Cardiac muscle cell (in vitro differentiated cells and primary cell): ENCODE measurements around the gene PTPN12. TPM values are rescaled to one million over a fixed set of nuclear protein-coding genes. Genes with fewer than 3 reads are reported as not detected.
A peak's percentile ranks its signal among the peaks of the same experiment; 100 is the strongest.
"Not testable (repeated sequence)": the region's sequence is repeated elsewhere in the genome, so short reads cannot be mapped to it uniquely, and the experiment has no call there.

ENCODE experiments used
- DNase-seq, 2 donors: peaks; one replicate each; pipeline versions ENCODE4 v3.0.0 to v3.0.0-alpha.2; 2010 to 2017; ENCODE audit warnings: low read depth in 1 of 2, low spot score in 1 of 2
- H3K27ac ChIP-seq: fragments of 200-600 bp; sonication (generic); 2 replicates; pipeline ENCODE4 v1.5.1; 2016
- H3K27me3 ChIP-seq: fragments of 200-600 bp; sonication (generic); 2 replicates; pipeline ENCODE4 v1.6.0; 2016; ENCODE audit warnings: control low read depth
- H3K36me3 ChIP-seq: fragments of 200-600 bp; sonication (generic); 2 replicates; pipeline ENCODE4 v1.5.1; 2016; ENCODE audit warnings: control low read depth
- H3K4me1 ChIP-seq: fragments of 200-600 bp; sonication (generic); 2 replicates; pipeline ENCODE4 v1.8.1; 2017; ENCODE audit warnings: low read depth, mild to moderate bottlenecking, mixed run types
- H3K4me3 ChIP-seq: fragments of 200-600 bp; sonication (generic); 2 replicates; pipeline ENCODE4 v1.5.1; 2016; ENCODE audit warnings: mild to moderate bottlenecking
- H3K9me3 ChIP-seq: fragments of 200-600 bp; sonication (generic); 2 replicates; pipeline ENCODE4 v1.5.1; 2017; ENCODE audit warnings: low read depth, mild to moderate bottlenecking, control low read depth
- CTCF ChIP-seq: IDR thresholded peaks from 2 replicates; pipeline ENCODE4 v1.5.1; 2012; ENCODE audit warnings: low read depth, mild to moderate bottlenecking, low read length
- polyA plus RNA-seq: library from polyadenylated mRNA; unstranded; fragments of >200 nt; fragmentation: Nextera tagmentation; extraction: Ambion mirVana; gene quantifications from 2 replicates; pipeline ENCODE4 v1.2.1, GENCODE V29; 2016
- total RNA-seq: library from RNA; depleted of rRNA; stranded (reverse); fragments of >200 nt; gene quantifications from 2 replicates; pipeline ENCODE4 v1.2.3, GENCODE V29; 2016

The PTPN12 gene
- total and polyA plus RNA-seq, 2 experiments from 2014 or later, result 13.4 to 19.3 TPM

- no peak for TF ChIP-seq CTCF
- Histone ChIP-seq H3K4me1 (peaks cover 4% of the 10 kb centered on the region), H3K27ac (no peak overlapping the region), H3K27me3 (no peaks in the 10 kb centered on the region), H3K36me3 (peaks cover 4% of the 10 kb centered on the region), H3K9me3 (no peaks in the 10 kb centered on the region), H3K4me3 (no peak overlapping the region)
- no peak for DNase-seq
Observed at GRCh38 chr7:77648742-77649338, 111.7 kb downstream of the PTPN12 start.

- H3K27ac ChIP-seq, result peak overlapping the region; percentile 70
- H3K4me3 ChIP-seq, result no peak overlapping the region
- no peaks in the 10 kb centered on the region for H3K9me3 ChIP-seq
- DNase-seq, result peak; percentile 23 to 72
- no peaks in the 10 kb centered on the region for H3K27me3 ChIP-seq
- H3K36me3 ChIP-seq, result no peaks in the 10 kb centered on the region
- H3K4me1 ChIP-seq, result peaks cover 4% of the 10 kb centered on the region
- no peak for TF ChIP-seq CTCF
Observed at GRCh38 chr7:77649716-77650349, 112.7 kb downstream of the PTPN12 start.

DNA sequence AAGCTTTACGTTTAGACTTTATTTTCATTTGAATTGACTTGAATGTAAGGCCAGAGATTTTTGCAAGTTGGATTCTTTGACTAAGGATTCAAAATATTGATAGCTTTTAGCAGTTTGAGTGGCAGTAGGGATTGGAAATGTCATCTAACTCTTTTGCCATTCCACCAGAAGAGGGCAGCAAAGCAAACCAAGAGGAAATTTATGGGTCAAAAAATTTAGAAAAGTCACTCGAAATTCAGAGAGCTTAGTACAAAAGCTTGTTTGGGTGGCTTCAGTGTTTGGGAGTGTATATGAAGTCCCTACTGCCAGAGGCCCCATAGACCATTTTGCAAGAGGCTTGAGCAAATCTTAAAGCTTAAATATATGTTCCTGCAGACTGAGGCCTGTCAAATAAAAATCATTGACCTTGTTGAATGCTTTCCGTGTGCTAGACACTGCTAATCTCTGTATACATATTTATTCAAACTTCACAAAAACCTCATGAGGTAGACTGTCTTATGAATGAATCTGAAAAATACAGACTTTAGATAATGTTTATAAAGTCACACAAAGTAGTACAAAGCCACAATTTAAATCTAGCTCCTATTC lies 114.6 kb downstream of the PTPN12 start:
- H3K9me3 ChIP-seq, result no peaks in the 10 kb centered on the region
- H3K4me3 ChIP-seq, result no peak overlapping the region
- peaks cover 4% of the 10 kb centered on the region for H3K4me1 ChIP-seq
- DNase-seq, result peak; percentile 50 to 55
- no peaks in the 10 kb centered on the region for H3K27me3 ChIP-seq
- peak overlapping the region; percentile 40 for H3K27ac ChIP-seq
- no peaks in the 10 kb centered on the region for H3K36me3 ChIP-seq
- TF ChIP-seq CTCF, result peak; percentile 69

DNA sequence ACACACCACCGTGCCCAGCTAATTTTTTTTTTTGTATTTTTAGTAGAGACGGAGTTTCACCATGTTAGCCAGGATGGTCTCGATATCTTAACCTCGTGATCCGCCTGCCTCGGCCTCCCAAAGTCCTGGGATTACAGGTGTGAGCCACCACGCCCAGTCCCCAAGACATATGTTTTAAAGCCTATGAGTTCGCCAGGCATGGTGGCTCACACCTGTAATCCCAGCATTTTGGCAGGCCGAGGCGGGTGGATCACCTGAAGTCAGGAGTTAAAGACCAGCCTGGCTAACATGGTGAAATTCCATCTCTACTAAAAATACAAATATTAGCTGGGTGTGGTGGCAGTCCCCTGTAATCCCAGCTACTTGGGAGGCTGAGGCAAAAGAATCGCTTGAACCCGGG lies 115.7 kb downstream of the PTPN12 start:
- H3K4me1 ChIP-seq, DNase-seq, H3K27me3 ChIP-seq, H3K36me3 ChIP-seq, H3K4me3 ChIP-seq, H3K27ac ChIP-seq, H3K9me3 ChIP-seq: not testable (repeated sequence)

DNA sequence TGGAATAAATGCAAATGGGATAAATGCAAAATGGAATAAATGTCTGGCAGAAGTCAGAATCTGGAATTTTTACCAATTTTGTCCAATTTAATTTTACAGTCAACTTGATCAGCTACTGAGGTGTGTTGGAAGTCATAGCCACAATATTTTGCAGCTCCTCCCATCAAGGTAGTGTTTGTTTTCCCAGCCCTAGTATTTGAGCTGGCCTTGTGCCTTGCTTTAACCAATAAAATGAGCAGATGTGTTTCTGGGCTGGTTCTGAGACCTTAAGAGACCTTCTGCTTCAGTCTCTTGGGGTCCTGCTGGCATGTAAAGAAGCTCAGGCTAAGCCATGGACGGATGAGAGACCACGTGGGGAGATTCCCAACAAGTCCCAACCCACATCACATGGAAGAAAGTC lies 116.5 kb downstream of the PTPN12 start:
- TF ChIP-seq CTCF, result no peak
- H3K36me3 ChIP-seq, result no peaks in the 10 kb centered on the region

DNA sequence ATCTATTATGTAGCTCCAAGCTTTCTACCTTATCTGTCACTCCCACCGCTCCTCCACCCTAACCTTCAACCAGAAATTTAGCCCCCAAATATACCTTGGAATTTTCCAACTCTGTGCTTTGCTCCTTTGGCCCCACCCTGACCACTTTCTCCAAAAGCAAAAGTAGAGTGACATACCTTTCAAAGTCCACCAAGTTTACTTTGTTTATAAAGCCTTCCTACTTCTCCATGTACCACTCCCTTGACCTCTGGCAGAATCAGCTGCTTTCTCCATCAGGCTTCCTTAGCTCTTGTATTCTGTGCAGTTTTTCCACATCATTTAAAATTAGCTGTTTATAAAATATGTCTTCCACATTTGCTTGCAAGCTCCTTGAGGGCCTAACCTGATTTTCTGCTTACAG lies 118.3 kb downstream of the PTPN12 start:
- no peaks in the 10 kb centered on the region for H3K9me3 ChIP-seq
- no peaks in the 10 kb centered on the region for H3K4me1 ChIP-seq
- H3K27ac ChIP-seq, result peak overlapping the region; percentile 28
- no peak for TF ChIP-seq CTCF
- no peak overlapping the region for H3K4me3 ChIP-seq
- no peak for DNase-seq
- no peaks in the 10 kb centered on the region for H3K27me3 ChIP-seq
- H3K36me3 ChIP-seq, result no peaks in the 10 kb centered on the region

More for the DNA sequence above, 116.5 kb downstream of the PTPN12 start:
- DNase-seq, result no peak
- Histone ChIP-seq H3K27me3 (no peaks in the 10 kb centered on the region), H3K27ac (no peak overlapping the region), H3K9me3 (no peaks in the 10 kb centered on the region), H3K4me1 (peaks cover 4% of the 10 kb centered on the region), H3K4me3 (no peak overlapping the region)
